ENCODE results near the gene VWA5B1. TPM values are rescaled to one million over a fixed set of nuclear protein-coding genes. Genes with fewer than 3 reads are reported as not detected.

VWA5B1 gene
- total and polyA plus RNA-seq, 2 of the 8 experiments (the other 6 are each of a cell fraction or from before 2014, with no cell fraction given): 0.54 to 2.3 TPM

DNA sequence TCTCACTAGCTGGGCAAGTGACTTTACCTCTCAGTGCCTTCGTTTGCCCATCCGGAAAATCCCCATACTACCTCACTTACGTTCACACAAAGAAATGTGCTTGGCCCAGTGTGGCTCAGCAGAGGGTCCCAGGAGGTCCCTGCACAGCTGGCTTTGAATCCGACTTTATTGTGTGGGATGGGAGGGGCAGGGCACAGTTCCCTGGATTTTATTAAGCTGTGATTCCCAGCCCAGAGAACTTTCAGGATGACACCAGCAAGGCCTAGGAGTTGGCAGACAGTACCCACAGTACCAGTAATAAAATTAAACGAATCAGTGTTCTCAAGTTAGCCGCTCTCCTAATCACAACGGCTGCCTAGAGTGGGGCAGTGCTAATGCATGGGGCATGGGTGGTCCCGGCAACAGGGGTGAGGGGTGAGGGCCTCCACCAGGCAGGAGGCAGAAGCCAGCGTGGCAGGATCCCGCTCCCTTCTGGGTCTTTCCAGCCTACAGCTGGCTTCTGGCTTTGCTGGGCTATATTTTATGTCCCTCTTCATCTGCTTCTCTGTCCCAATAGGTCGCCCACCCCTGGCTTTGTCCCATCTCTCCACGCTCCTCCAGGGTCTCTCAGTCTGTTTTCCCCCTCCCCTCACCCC lies 74.9 kb downstream of the VWA5B1 start (continued):
- TF ChIP-seq CTCF (IDR thresholded peaks at IDR 0.05; ENCODE audit: control extremely low read depth in 1 of 3, insufficient read depth in 1 of 3, low read depth in 1 of 3, low read length in 3 of 3) (no peak), CEBPB (IDR thresholded peaks at IDR 0.05; ENCODE audit: low read depth, low read length) (no peak), BCL11A (IDR thresholded peaks at IDR 0.05; ENCODE audit: low read depth in 2 of 2, low read length in 2 of 2) (no peak), MAX (IDR thresholded peaks at IDR 0.05) (no peak), FOSL1 (IDR thresholded peaks at IDR 0.05; ENCODE audit: insufficient read depth, low read depth, low read length) (no peak), TCF12 (IDR thresholded peaks at IDR 0.05; ENCODE audit: low read depth, low read length) (no peak), KDM1A (IDR thresholded peaks at IDR 0.05; ENCODE audit: borderline replicate concordance, low read length) (no peak), EGR1 (IDR thresholded peaks at IDR 0.05; ENCODE audit: borderline replicate concordance, low read depth, low read length) (no peak), POLR2A (IDR thresholded peaks at IDR 0.05; ENCODE audit: control extremely low read depth in 1 of 2, low read depth in 2 of 2, low read length in 2 of 2) (no peak)

Measured in H1 (cell line).